Esophagus squamous epithelium (tissue), 4 donors: Measurements from ENCODE around the gene TGFB1.
A peak's percentile ranks its signal among the peaks of the same experiment; 100 is the strongest.

Experiments used
- CTCF ChIP-seq, 6 experiments: fragments of 450-650 bp in 4 of 6; fragments of 200-600 bp in 2 of 6; sonication (generic) in 2 of 6; IDR thresholded peaks; one replicate each; pipeline ENCODE4 v1.5.1; 2016 to 2019; ENCODE audit warnings: antibody characterized with exemption in 6 of 6, mild to moderate bottlenecking in 4 of 6, moderate library complexity in 4 of 6
- POLR2A ChIP-seq, 4 donors: fragments of 450-650 bp; IDR thresholded peaks; one replicate each; pipeline ENCODE4 v1.6.1; 2017; ENCODE audit warnings: antibody characterized with exemption in 4 of 4, mild to moderate bottlenecking in 4 of 4, moderate library complexity in 3 of 4

DNA sequence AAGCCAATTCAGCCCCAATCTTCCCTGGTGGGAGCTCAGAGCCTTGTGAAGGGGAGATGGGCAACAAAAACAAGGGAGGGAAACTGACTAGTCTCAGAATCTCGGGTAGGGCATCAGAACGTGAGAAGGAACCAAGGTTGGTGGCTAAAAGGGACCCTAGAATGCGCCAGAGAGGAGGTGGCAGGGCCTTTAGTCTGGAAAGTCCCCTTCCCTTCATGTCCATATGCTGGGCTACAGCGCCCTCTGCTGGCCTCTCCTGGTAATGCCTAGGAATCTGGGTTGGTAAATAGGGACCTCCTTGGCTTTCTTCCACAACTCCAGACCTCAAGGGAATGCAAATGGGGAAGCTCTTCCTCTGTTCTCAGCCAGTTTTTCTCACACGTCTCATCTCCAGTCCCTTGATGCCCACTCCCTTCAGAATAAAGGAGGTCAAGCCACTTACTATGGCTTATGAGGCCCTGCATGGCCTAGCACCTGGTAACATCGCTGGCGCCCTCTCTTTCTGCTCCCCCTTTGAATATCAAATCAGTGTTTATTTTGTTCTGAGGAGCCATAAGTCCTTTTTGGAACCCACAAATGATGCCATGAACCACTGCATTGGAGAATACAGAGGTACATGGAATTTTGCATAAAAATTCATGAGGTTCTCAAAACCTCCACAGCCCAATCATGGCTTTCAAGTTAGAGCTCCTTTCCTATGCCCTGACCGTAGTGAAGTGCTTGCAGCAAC lies 45.1 kb downstream of the TGFB1 start:
- peak; percentile 97 to 99 (median 98) for TF ChIP-seq CTCF (IDR thresholded peaks at IDR 0.05)
- no peak for TF ChIP-seq POLR2A (IDR thresholded peaks at IDR 0.05)
